ENCODE measurements around the gene CTRB1. TPM values are rescaled to one million over a fixed set of nuclear protein-coding genes. Genes with fewer than 3 reads are reported as not detected.

The CTRB1 gene
- total and polyA plus RNA-seq, 2 of the 13 experiments (the other 11 are each of a cell fraction or from before 2014, with no cell fraction given) = not detected

- no peaks in the 10 kb centered on the region for H4K20me1 ChIP-seq (ENCODE audit: insufficient read depth, low read length)
- H3K27ac ChIP-seq (ENCODE audit: extremely low read length, insufficient read depth, low read length) = no peak overlapping the region
- H3K27me3 ChIP-seq (ENCODE audit: control insufficient read depth in 1 of 2, insufficient read depth in 2 of 2, low read length in 2 of 2) = peaks cover 10 to 22% of the 10 kb centered on the region in 2 experiments
- no TSS peak for BruUV-seq (replicated peaks)
- no peak overlapping the region for H3K4me2 ChIP-seq (ENCODE audit: low read depth, low read length)
- peak; percentile 29 for ATAC-seq
- H3K4me1 ChIP-seq (ENCODE audit: insufficient read depth, low read length) = peaks cover 30% of the 10 kb centered on the region
- intact Hi-C loops (cut with micrococcal nuclease; ENCODE audit: unreplicated experiment) = loop anchor here (2.0 kb wide), 1 partner anchor 18 kb away; the partner anchor contains the start of gene CTRB2
- H3K79me2 ChIP-seq (ENCODE audit: insufficient read depth, low read length) = no peaks in the 10 kb centered on the region
- in situ Hi-C loops (cut with HindIII; ENCODE audit: extremely low pct_ligation_motif_present, low pct_unique_long_range_greater_than_20kb) = no loop called here
- CTCF ChIA-PET (ENCODE audit: low intra/inter-chr PET ratio, low total read pairs) = no interaction called here
- no peak overlapping the region for H3K9ac ChIP-seq (ENCODE audit: insufficient read depth, low read depth, low read length)
- 52% methylated on average over 17 of the region's 20 CpGs for WGBS (ENCODE audit: low lambda C conversion rate)
- TF ChIP-seq CTCF (CRISPR knock-in tag; IDR thresholded peaks at IDR 0.05) = peak; percentile 10; the same call in 1 of the 2 replicates
- 0 out of 2 replicates have a peak, but pooled peaks have one; percentile 33 for TF ChIP-seq ZNF30 (CRISPR knock-in tag; IDR thresholded peaks at IDR 0.05)
- peak; percentile 12; the same call in 1 of the 2 replicates for TF ChIP-seq POLR2G (IDR thresholded peaks at IDR 0.05; ENCODE audit: low read depth, low read length)
- no peak for TF ChIP-seq TCF12 (IDR thresholded peaks at IDR 0.05)
- no peak for TF ChIP-seq TCF12 (CRISPR knock-in tag; IDR thresholded peaks at IDR 0.05)
- H2AFZ ChIP-seq (ENCODE audit: low read length) = no peak overlapping the region
- no peak for DNase-seq (ENCODE audit: low spot score)
- H3K9me3 ChIP-seq (ENCODE audit: low read length) = no peaks in the 10 kb centered on the region
- POLR2A ChIA-PET = no interaction called here
- no peak for FAIRE-seq
- H3K36me3 ChIP-seq (replicated peaks in 1 of 2; ENCODE audit: control insufficient read depth in 1 of 2, insufficient read depth in 2 of 2, low read length in 2 of 2) = peaks cover 1 to 7% of the 10 kb centered on the region in 2 experiments; a peak in 4 of 5 replicates
- H3K4me3 ChIP-seq (replicated peaks in 1 of 3; ENCODE audit: insufficient read depth in 1 of 3, low read depth in 2 of 3, low read length in 3 of 3) = no peak overlapping the region
Measured at GRCh38 chr16:75224306-75225082, 5.7 kb downstream of the CTRB1 start.
